HUES64 (cell line): Measurements from ENCODE around the gene MYO3B.

ENCODE experiments used
- H3K27ac ChIP-seq: 2 replicates; pipeline ENCODE4 v1.7.0; 2013; ENCODE audit warnings: low read depth, low read length, inconsistent platforms
- H3K27me3 ChIP-seq: 2 replicates; pipeline ENCODE4 v1.6.1; 2013; ENCODE audit warnings: mild to moderate bottlenecking, low read length; ENCODE audit not compliant: insufficient read depth
- H3K36me3 ChIP-seq: 2 replicates; pipeline ENCODE4 v1.6.1; 2013; ENCODE audit warnings: mild to moderate bottlenecking, low read length; ENCODE audit not compliant: insufficient read depth
- H3K4me1 ChIP-seq: 2 replicates; pipeline ENCODE4 v1.6.1; 2013; ENCODE audit warnings: mild to moderate bottlenecking, low read length, moderate library complexity; ENCODE audit not compliant: insufficient read depth
- H3K4me3 ChIP-seq: 2 replicates; pipeline ENCODE4 v1.5.1; 2013; ENCODE audit warnings: mild to moderate bottlenecking, low read length, moderate library complexity
- H3K9ac ChIP-seq: 2 replicates; pipeline ENCODE4 v1.6.1; 2013; ENCODE audit warnings: mild to moderate bottlenecking, low read depth, low read length
- H3K9me3 ChIP-seq: 2 replicates; pipeline ENCODE4 v1.6.1; 2013; ENCODE audit warnings: low read depth, low read length; ENCODE audit not compliant: insufficient read depth
- WGBS: fragments of 150-250, 120-280 bp; methylation state at CpG from one replicate; pipeline ENCODE4 v1.1.7; 2013; ENCODE audit warnings: missing lambda C conversion rate; 5-methylcytosine and 5-hydroxymethylcytosine counted together

The MYO3B gene

DNA sequence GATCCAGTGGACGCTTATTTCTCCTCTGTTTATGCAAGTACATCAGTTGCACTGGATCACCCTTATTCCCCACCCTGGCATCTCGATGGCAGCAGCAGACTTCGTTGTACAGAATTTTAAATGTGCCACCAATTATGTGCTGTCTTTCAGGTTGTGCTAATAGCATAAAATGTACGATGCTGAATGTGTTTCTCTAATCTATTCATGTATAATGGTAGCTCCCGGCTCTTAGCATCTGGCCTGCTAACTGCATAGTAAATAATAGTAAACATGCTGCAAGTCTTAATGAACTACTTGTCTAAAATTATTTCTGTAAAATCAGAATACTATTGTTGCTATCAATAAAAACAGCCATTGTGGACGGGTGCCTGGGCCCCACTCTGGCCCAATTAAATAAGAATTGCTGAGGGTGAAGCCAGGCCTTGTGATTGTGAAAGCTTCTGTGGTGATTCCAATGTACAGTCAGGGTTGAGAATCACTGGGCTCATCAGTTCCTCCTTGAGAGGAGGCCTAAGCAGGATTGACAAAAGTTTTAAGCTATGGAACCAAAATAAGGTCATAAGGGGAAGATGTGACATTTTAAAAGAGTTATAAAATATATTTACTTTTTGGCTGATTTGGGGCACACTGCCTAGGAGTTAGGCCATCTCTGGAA lies 14.4 kb upstream of the MYO3B start:
- H3K36me3 ChIP-seq, result no peaks in the 10 kb centered on the region
- no peaks in the 10 kb centered on the region for H3K27me3 ChIP-seq
- H3K27ac ChIP-seq, result no peak overlapping the region
- H3K9me3 ChIP-seq, result no peaks in the 10 kb centered on the region
- H3K4me3 ChIP-seq, result no peak overlapping the region
- WGBS, result 91% methylated on average over 5 of the region's 6 CpGs
- H3K9ac ChIP-seq, result no peak overlapping the region
- H3K4me1 ChIP-seq, result peaks cover 12% of the 10 kb centered on the region

DNA sequence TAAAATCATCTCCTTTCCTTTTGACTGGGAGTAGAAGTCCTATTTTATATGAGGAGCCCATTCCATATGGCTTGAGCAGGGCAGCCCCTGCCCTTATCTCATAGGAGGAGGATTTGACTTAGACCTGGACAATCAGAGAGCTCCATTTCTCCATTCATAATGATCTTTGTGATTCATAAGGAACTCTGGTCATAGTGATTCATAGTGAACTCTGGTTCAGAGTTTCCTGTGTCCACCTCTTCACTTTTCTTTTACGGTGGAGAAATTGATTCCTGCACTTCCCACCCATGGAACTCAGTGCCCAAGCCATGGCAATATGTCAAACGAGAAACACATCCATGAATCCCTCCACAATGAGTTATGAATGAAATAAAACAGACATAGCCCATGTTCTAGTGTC lies 12.8 kb upstream of the MYO3B start:
- Histone ChIP-seq H3K9ac (no peak overlapping the region), H3K4me3 (no peak overlapping the region), H3K36me3 (no peaks in the 10 kb centered on the region), H3K9me3 (no peaks in the 10 kb centered on the region), H3K27me3 (no peaks in the 10 kb centered on the region), H3K27ac (no peak overlapping the region), H3K4me1 (peaks cover 13% of the 10 kb centered on the region)
- WGBS, result 98% methylated on average over 2 of the region's 2 CpGs

DNA sequence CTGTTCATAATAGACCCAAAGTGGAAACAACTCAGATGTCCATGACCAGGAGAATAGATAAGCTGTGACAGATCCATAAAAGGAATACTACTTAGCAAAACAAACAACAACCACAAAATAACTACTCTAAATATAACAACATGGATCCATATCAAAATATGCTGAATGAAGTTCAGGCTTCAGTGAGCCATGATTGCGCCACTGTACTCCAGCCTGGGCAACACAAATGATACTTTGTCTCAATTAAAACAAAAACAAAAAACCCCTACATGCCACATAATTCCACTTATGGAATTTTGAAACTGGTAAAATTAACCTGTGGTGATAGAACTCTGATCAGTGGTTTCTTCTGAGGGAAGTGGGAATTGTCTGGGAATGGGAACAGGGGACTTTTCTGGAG lies 11.2 kb upstream of the MYO3B start:
- Histone ChIP-seq H3K9me3 (no peaks in the 10 kb centered on the region), H3K4me3 (no peak overlapping the region), H3K27ac (no peak overlapping the region), H3K9ac (no peak overlapping the region), H3K4me1 (peaks cover 24% of the 10 kb centered on the region), H3K27me3 (no peaks in the 10 kb centered on the region), H3K36me3 (no peaks in the 10 kb centered on the region)
- WGBS, result 100% methylated on average over 1 of the region's 1 CpG

DNA sequence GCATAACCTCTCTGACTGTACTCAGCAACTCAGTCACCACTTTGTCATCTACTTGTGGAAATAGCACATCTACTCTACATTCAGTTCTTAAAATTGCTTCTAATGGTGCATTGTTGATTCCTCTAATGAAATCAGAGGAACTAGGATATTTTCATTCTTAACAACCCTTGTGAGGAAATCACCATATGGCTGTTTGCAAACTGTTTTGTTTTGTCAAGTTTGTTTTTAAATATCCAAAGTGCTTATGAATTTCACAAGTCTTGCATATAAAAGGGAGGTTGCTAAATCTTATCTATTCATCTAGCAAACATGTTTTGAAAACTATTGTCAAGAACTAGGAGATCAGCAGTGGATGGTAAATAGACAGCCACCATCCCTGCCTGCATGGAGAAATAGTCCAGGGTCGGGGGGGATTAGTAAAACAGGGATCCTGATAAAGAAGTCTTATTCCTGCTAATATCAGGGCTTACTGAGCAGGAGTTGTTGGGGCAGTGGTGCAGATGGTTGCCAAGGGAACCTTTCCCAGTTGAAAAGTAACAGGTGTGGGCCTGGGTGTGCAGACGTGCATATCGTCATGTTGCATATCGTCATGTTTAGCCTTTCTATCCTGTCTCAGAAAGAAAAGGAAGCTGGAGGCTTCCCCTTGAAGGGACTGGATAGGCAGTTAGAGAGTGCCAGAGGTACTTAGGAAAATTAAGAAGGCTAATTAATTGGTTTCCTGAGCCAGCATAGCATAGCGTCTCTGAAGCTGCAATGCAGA lies 7.5 kb upstream of the MYO3B start:
- H3K4me1 ChIP-seq, result peaks cover 24% of the 10 kb centered on the region
- H3K27ac ChIP-seq, result no peak overlapping the region
- WGBS, result 86% methylated on average over 5 of the region's 5 CpGs
- no peak overlapping the region for H3K4me3 ChIP-seq
- no peaks in the 10 kb centered on the region for H3K9me3 ChIP-seq
- H3K9ac ChIP-seq, result no peak overlapping the region
- no peaks in the 10 kb centered on the region for H3K36me3 ChIP-seq
- H3K27me3 ChIP-seq, result no peaks in the 10 kb centered on the region

DNA sequence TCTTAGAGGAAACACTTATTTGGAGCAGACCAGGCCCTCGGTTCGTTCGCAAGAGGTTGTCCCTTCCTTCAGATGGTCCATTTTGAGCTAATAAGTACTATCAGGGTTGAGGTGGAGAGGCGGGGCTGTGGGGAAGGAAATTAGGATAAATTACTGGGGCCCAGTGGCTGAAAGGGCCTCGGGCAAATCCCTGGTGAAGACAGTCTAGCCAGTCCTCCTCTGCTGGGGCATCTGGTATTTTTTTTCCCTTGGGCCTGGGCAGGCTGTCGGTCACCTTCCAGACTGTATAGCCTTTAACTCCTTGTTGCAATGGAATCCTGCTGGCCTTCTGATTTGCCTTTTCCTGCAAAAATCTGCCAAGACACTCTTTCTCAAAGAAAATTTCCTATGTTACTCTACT lies 1.7 kb upstream of the MYO3B start:
- 76% methylated on average over 6 of the region's 6 CpGs for WGBS
- H3K36me3 ChIP-seq, result no peaks in the 10 kb centered on the region
- no peaks in the 10 kb centered on the region for H3K27me3 ChIP-seq

DNA sequence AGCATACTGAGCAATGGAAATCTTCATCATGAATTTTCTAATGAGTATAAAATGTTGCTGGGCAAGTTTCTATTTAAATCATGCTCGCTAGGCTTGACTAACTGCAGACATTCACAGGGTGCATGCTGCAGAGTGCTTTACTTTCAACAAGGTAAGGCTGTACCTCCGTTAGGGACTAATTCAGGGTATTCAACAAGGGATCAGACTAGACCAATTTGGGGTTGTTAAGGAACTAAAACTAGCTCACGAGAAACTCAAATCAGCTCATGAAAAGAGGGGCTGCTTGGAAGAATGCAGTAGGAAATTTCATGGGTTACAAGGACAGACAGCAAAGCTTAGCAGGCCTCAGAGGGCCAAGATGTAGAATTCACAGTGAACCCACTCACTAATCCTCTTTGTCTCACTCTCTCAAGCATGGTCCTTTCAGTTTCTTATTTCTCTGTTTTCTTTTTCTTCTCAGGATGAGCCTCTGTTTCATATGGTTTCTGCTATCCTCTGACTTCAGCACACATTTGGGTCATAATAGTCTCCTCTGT lies 2.2 kb downstream of the MYO3B start:
- H3K27ac ChIP-seq, result peak overlapping the region; percentile 3; the same call in 1 of the 2 replicates

More for the DNA sequence above, 1.7 kb upstream of the MYO3B start:
- Histone ChIP-seq H3K9ac (no peak overlapping the region), H3K4me1 (peaks cover 25% of the 10 kb centered on the region), H3K4me3 (no peak overlapping the region), H3K9me3 (no peaks in the 10 kb centered on the region), H3K27ac (no peak overlapping the region)

DNA sequence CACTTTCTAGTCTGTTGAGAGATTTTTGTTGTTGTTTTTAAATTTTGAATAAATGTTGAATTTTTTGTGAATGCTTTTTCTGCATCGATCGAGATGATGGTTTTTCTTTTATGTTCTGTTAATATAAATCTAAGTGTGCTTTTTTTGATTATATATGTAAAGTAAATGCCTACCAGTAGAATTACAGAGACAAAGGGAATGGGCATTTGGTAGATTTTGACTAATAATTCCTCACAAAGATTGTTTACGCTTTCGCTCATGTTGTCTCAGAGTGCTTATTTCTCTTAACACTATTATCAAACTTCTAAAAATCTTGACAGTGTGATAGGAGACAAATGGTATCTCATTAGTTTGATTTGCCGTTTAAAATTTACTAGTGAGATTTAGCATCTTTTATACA lies 3.7 kb downstream of the MYO3B start:
- Histone ChIP-seq H3K36me3 (no peaks in the 10 kb centered on the region), H3K4me3 (no peak overlapping the region), H3K9ac (no peak overlapping the region), H3K27ac (no peak overlapping the region), H3K4me1 (peaks cover 22% of the 10 kb centered on the region; the same call in 1 of the 2 replicates), H3K9me3 (peaks cover 18% of the 10 kb centered on the region), H3K27me3 (no peaks in the 10 kb centered on the region)
- 100% methylated on average over 2 of the region's 5 CpGs for WGBS

More for the DNA sequence above, 2.2 kb downstream of the MYO3B start:
- Histone ChIP-seq H3K36me3 (no peaks in the 10 kb centered on the region), H3K4me3 (no peak overlapping the region), H3K27me3 (no peaks in the 10 kb centered on the region), H3K9ac (no peak overlapping the region; the same call in 1 of the 2 replicates), H3K4me1 (peaks cover 30% of the 10 kb centered on the region; the same call in 1 of the 2 replicates), H3K9me3 (peaks cover 8% of the 10 kb centered on the region)
- whole genome bisulfite sequencing, result 84% methylated on average over 3 of the region's 3 CpGs

DNA sequence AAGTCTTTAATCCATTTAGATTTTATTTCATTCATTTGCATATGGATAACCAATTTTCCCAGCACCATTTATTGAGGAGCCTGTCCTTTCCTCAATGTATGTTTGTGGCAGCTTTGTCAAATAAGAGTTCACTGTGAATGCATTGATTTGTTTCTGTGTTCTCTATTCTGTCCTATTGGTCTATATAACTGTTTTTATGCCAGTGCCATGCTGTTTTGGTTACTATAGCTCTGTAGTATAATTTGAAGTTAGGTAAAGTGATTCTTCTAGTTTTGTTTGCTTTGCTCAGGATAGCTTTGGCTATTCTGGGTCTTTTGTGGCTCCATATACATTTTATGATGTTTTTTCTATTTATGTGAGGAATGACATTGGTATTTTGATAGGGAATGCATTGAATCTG lies 7.4 kb downstream of the MYO3B start:
- Histone ChIP-seq H3K9ac (no peak overlapping the region), H3K9me3 (peaks cover 22% of the 10 kb centered on the region), H3K4me3 (no peak overlapping the region), H3K36me3 (no peaks in the 10 kb centered on the region), H3K4me1 (peaks cover 11% of the 10 kb centered on the region; the same call in 1 of the 2 replicates), H3K27me3 (no peaks in the 10 kb centered on the region), H3K27ac (no peak overlapping the region)

DNA sequence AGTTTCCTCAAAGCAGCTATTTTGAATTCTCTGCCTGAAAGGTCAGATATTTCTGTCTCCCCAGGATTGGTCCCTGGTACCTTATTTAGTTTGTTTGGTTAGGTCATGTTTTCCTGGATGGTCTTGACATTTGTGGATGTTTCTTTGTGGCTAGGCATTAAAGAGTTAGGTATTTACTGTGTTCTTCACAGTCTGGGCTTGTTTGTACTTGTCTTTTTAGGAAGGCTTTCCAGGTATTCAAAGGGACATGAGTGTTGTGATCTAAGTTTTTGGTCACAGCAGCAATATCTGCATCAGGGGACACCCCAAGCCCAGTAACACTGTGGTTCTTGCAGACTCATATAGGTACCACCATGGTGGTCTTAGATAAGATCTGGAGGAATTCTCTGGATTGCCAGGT lies 11.8 kb downstream of the MYO3B start:
- no peak overlapping the region for H3K27ac ChIP-seq
- H3K36me3 ChIP-seq, result no peaks in the 10 kb centered on the region
- H3K4me3 ChIP-seq, result no peak overlapping the region
- H3K27me3 ChIP-seq, result no peaks in the 10 kb centered on the region
- no peak overlapping the region for H3K9ac ChIP-seq
- no peaks in the 10 kb centered on the region for H3K4me1 ChIP-seq
- peaks cover 17% of the 10 kb centered on the region for H3K9me3 ChIP-seq

DNA sequence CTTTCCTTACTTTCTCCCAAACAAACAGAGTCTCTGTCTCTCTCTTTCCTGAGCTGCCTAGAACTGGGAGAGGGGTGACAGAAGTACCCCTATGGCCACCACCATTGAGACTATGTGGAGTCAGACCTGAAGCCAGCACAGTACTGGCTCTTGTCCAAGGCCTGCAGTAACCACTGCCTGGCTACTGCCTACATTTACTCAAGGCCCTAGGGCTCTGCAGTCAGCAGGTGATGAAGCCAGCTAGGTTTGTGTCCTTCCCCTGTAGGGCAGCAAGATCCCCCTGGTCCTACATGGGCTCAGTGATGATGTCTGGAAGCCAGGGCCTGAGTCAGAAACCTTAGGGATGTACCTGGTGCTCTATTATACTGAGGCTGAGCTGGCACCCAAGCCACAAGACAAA lies 12.2 kb downstream of the MYO3B start:
- H3K27me3 ChIP-seq, result no peaks in the 10 kb centered on the region
- H3K9ac ChIP-seq, result no peak overlapping the region
- no peak overlapping the region for H3K27ac ChIP-seq
- H3K4me1 ChIP-seq, result no peaks in the 10 kb centered on the region
- no peak overlapping the region for H3K4me3 ChIP-seq
- no peaks in the 10 kb centered on the region for H3K36me3 ChIP-seq
- peaks cover 13% of the 10 kb centered on the region for H3K9me3 ChIP-seq

DNA sequence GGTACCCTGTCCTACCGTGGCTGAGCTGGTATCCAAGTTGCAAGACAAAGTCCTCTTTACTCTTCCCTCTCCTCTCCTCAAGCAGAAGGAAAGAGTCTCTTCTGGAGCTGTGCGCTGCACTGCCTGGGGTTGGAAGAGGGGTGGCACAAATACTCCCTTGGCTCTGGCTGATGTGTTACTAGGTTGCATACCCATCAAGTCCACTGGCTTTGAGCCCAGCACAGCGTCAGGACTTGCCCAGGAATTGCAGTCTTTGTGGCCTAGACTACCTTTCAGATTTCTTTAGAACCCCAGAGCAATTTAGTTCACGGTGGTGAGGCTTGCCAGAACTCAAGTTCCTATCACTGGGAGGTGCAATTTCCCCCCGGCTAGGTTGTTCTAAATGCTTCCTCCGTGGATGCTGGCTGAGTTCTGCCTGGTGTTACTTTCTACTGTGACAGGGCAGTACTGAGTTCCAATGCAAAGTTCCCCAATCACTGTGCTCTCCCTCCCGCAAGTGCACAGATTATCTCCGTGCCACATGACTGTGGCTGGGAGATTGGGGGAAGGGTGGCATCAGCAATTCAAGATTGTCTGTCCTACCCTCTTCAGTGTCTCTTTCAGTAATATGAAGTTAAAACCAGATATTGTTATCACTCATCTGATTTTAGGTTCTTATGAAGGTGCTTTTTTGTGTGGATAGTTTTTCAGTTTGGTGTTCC lies 13.4 kb downstream of the MYO3B start:
- WGBS, result 83% methylated on average over 8 of the region's 8 CpGs

More for the DNA sequence above, 13.4 kb downstream of the MYO3B start:
- no peak overlapping the region for H3K4me3 ChIP-seq
- H3K27me3 ChIP-seq, result no peaks in the 10 kb centered on the region
- H3K9me3 ChIP-seq, result peaks cover 3% of the 10 kb centered on the region; the same call in 1 of the 2 replicates
- H3K27ac ChIP-seq, result no peak overlapping the region
- no peak overlapping the region for H3K9ac ChIP-seq
- no peaks in the 10 kb centered on the region; the same call in 1 of the 2 replicates for H3K4me1 ChIP-seq
- no peaks in the 10 kb centered on the region for H3K36me3 ChIP-seq
